DMS 273 (cell line): ENCODE data around the gene GPC3.
A peak's percentile ranks its signal among the peaks of the same experiment; 100 is the strongest.
"Not testable (repeated sequence)": the region's sequence is repeated elsewhere in the genome, so short reads cannot be mapped to it uniquely, and the experiment has no call there.

Experiments
- DNase-seq: peaks from one replicate; lab custom pipeline; 2025; ENCODE audit not compliant: unreplicated experiment; lab: John Stamatoyannopoulos, UW

The GPC3 gene

GRCh38 chrX:133985164-133985966, at the start of gene GPC3:
GPC3 (minus strand) TSS chrX:133985594.
- peak; percentile 90 for DNase-seq

DNA sequence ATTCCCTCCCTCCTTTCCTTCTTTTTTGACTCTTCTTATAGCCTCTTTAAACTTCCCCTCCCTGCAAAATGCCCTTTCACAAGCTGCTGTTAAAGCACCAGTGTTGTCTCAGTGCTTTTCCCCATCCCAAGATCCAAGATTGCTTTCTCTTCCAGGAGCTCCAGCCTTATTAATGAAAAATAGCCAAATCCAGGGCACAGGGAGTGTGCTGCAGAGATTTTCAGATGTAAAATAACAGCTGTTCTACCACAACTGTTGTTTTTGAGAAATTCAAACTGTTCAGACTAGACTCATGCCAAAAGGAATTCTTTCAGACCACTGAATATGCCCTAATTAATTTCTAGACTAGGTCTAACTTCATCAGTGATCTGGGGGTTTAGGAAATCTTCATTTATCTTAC, 47.0 kb upstream of the GPC3 start:
- no peak for DNase-seq

DNA sequence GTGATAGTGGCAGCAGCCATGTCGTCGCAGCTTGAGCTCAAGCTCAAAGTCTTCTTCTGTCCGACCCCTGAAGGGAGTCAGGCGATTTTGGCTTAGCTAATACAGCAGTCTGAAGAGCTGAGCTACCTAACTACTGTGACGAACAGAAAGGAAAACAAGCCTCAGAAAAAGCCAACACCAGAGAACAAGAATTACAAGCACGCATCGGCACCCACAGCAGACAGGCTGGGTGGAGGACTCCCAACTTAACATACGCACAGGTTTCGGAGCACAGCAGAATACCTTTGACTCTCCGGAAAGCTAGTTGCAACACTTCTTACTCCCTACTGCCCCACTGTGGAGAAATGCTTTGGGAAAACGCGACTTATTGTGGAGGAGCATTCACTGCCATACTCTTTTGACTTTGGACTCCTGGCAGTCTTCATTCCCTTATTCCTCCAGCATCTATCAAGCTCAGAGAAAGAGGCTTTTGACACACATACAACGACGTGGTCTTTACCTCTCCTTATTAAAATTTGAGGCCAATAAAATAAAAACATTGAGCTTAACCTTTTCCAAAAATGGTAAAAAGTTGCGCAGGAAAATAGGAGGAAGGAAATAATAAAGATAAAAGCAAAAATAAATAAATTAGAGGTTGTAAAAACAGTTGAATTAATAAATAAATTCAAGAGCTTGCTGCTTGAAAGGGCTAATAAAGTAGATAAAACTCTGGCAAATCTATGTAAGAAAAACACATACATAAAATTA, 41.3 kb upstream of the GPC3 start:
- DNase-seq, result peak; percentile 73

GRCh38 chrX:134025986-134026545, 40.7 kb upstream of the GPC3 start:
- peak; percentile 17 for DNase-seq

- DNase-seq, result no peak
These were observed 39.4 kb upstream of the GPC3 start for GRCh38 chrX:134024686-134025377.

DNA sequence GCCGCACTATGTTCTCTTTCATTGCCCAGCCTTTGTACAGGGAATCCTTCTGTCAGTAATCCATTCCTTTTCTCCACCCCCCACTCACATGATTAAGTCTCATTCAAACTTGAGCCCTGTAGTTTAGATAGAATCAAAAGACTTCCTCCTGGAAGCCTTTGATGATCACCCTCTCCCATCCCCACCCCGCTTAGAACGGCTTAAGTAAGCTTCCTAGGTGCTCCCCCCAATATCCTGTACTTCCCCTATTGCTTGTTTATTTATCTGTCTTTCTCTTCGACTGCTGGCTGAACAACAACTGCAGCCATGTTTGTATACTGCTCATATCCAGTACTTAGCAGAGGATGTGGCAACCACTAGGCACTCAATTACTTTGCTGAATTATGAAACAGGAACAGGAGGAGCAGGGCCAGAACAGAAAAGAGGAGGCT, 38.5 kb upstream of the GPC3 start:
- DNase-seq, result no peak

DNA sequence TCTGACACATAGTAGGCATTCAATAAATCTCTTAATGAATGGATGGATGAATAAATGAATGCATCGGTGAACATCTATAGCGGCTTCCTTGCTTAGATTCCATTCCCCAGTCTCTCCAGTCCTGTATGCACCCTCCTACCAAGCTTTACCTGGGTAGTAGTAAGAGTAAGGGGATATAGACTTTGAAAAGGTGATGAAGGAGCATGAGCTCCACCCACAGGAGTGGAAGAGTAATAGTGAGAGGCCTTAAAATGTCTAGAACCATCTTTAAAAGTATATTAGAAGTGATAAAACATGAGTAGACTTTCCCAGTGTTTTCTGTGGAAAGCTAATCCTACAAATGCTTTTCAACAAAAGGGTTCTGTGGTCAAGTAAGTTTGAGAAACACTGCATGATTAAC, 35.5 kb upstream of the GPC3 start:
- peak; percentile 27 for DNase-seq

DNA sequence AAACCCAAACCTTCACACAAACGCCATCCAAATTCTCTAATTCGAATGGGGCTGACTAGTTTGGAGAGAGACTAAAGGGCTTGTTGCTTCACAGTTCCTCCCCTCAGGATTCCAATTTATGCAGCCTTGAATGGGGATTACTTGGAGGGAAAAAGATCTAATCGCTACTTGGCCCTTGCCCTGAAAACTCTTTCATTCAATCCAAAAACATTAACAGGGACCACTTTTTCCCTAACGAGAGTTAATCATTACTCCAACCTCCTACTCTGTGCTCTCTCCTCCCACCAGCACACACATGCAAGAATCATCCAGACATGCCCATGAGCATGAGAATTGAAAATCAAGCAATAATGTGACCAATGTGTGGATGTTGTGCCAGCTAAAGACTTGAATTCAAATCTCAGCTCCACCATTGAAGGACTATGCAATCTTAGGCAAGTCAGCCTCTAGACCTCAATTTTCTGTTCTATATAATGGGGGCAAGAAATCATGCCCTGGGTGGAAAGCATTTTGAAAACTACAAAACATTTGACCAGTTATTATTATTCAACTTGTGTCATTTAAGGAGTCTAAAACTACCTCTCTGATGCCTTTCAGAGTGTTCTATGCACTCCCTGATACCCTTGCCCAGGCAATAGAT, 34.3 kb upstream of the GPC3 start:
- DNase-seq, result no peak

GRCh38 chrX:134016309-134016708, 30.9 kb upstream of the GPC3 start:
- DNase-seq, result not testable (repeated sequence)

DNA sequence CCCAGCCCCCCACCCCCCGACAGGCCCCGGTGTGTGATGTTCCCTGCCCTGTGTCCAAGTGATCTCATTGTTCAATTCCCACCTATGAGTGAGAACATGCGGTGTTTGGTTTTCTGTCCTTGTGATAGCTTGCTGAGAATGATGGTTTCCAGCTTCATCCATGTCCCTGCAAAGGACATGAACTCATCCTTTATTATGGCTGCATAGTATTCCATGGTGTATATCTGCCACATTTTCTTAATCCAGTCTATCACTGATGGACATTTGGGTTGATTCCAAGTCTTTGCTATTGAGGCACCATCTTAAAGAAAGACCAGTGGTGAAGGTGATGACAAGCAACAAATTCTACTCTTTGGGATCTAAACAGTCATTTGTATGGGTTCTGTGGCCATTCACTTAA, 30.1 kb upstream of the GPC3 start:
- not testable (repeated sequence) for DNase-seq

GRCh38 chrX:134013524-134013923, 28.1 kb upstream of the GPC3 start:
- no peak for DNase-seq

DNA sequence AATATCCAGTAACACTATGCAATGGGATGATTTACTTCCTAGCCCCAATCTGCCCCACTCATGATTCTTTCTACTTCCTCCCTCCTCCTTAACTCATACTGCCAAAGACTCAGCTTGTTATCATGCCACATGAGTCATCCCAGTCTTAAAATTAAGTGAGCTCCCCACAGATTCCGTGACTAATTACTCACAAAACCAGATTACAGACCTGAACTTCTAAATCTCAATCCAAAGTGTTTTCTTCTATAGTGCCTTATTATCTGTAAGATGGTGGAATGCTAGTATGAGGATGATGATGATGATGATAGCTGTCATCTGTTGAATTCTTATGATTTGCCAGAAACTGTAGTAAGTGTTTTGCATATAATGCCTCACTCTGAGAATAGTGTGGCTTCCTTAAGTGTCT, 27.7 kb upstream of the GPC3 start:
- no peak for DNase-seq

GRCh38 chrX:134010690-134011089, 25.3 kb upstream of the GPC3 start:
- no peak for DNase-seq

GRCh38 chrX:134007716-134008115, 22.3 kb upstream of the GPC3 start:
- DNase-seq, result no peak

DNA sequence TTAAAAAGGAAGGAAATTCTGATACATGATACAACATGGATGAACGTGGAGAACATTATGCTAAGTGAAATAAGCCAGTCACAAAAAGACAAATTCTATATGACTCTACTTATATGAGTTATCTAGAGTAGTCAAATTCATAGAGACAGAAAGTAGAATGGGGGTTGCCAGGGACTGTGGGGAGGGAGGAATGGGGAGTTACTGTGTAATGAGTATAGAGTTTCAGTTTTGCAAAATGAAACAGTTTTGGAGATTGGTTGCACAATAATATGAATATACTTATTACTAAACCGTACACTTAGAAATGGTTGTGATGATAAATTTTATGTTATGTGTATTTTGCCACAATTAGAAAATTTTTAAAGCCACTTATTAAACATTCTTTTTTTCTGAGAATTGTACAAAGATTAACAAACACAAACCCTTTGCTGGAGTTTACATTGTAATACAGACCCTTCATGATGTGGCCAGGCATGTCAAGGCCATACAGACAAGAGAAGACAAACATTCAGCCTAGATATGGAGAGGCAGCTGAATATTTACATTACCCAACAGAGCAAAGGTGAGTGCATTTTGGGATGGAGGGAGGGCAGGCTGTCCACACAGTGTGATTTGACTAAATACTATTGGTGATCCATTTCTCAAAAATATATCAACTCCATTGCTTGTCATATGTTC, 21.2 kb upstream of the GPC3 start:
- DNase-seq, result no peak

DNA sequence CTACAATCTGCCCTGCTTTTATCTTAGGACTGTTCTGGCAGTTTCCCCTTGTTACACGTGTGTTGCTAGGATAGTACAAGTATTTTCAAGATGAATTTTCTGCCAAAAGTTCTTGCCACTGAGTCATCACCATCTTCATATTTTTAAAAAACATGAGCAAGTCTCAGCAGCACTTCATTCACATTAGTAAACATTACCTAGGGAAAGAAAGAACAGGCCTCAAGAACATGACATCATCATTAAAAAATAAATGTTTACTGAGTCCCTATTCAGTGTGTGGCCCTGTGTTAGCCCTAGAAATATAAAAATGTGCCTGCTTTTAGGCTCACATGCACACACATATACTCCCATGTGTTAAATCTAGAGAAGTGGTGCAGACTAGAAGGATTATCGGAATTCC, 18.7 kb upstream of the GPC3 start:
- no peak for DNase-seq

- no peak for DNase-seq
These were observed 17.7 kb upstream of the GPC3 start for GRCh38 chrX:134002921-134003615.

DNA sequence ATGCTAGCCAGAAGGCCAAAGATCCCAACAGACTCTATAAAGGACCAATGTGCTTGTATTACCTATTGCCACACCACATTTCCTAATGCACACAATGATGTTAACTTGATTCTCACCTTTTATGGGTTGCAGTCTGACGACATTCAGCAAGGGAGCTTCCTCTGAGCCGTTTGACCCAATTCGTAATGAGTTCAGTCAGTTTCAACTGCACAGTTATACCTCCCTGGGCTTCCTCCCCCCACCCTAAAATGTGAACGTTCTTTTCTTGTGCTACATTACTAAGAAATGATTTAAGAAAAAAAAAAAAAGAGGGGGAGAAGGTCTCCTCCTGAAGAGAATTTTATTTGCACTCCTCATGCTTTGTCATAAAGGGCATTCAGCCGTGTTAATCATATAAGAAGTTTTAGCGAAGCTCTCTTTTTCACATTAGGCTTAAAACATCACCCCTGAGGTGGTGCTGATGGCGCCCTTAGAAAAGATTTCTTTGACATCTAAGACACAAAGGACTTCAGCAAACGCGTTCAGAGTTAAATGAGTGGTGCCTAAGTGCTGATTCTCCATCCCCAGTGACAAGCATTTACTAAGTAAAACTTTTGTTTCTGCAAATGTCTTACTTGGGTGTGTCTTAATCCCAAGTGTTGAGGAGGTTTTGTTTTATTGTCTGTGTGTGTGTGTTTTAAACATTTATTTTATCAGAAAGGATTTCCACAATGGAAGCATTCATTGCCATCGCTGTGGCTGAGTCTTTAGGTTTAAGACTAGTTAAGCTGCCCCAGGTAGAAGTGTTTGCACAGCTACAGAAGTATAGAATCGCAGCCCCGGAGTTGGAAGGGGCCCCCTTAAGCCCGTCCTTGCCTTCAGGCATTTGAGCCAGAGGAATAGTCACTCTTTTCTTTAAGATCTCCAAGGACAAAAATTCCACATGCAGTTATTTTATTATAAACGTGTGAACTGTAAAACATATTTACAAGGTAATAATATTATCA, 15.2 kb upstream of the GPC3 start:
- no peak for DNase-seq
